GM21529 (cell line): ENCODE data around the gene MED29.

Experiments
- ATAC-seq: cut with Tn5 transposase; IDR thresholded peaks from one replicate; pipeline ENCODE4 v1.9.1; 2021; ENCODE audit not compliant: unreplicated experiment

Gene MED29

GRCh38 chr19:39397360-39398296 lies 6.5 kb downstream of the MED29 start:
- ATAC-seq = peak; percentile 48

- no peak for ATAC-seq
These were observed 7.2 kb downstream of the MED29 start for GRCh38 chr19:39398297-39398864.

DNA sequence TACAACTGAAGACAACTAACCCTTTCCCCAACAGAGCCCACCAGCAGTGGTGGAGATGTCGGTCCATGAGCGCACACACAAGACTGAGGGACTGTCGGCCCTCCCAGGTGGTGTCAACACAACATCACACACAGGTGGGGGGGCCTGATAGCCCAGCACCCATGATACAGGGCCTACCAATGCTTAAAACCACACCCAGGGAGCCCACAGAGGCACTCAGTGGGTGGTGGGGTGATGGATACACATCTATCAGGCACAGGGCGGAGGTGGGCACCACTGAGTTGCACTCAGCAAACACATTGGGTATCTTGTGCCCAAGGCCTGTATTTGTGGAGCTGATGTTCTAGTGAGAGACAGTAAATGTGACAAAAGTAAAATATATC lies 8.5 kb downstream of the MED29 start:
- no peak for ATAC-seq

DNA sequence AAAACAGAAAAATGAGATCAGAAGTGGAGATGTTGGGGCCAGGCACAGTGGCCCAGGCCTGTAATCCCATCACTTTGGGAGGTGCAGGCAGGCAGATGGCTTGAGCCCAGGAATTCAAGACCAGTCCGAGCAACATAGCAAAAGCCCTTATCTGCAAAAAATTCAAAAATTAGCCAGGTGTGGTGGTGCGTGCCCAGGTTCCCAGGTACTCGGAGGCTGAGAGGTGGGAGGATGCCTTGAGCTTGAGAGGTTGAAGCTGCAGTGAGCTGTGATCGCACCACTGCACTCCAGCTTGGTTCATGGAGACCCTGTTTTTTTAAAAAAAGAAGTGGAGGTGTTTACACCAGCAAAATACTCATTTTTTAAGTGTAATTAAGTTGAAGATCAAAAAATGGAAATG lies 8.9 kb downstream of the MED29 start:
- ATAC-seq = no peak

DNA sequence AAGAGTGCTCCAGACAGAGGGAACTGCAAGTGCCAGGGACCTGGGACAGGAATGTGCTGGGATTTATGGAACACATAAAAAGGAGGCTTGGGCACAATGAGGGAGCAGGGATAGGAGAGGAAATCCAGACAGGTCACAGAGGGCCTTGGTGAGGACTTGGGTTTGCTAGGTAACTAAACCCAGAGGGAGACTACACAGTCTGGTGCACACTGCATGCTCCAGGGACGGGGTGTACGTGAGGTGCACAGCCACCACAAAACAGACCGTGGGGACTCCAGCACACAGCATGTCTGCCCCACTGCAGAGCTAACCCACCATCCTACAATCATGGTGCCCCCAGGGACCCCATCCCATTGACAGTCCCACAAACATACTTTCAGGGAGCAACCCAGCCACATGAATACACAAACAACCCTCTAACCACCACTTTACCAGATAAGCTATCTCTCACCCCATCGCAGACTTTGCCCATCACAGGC lies 9.9 kb downstream of the MED29 start:
- ATAC-seq = no peak

GRCh38 chr19:39401549-39402345 lies 10.6 kb downstream of the MED29 start:
- no peak for ATAC-seq

DNA sequence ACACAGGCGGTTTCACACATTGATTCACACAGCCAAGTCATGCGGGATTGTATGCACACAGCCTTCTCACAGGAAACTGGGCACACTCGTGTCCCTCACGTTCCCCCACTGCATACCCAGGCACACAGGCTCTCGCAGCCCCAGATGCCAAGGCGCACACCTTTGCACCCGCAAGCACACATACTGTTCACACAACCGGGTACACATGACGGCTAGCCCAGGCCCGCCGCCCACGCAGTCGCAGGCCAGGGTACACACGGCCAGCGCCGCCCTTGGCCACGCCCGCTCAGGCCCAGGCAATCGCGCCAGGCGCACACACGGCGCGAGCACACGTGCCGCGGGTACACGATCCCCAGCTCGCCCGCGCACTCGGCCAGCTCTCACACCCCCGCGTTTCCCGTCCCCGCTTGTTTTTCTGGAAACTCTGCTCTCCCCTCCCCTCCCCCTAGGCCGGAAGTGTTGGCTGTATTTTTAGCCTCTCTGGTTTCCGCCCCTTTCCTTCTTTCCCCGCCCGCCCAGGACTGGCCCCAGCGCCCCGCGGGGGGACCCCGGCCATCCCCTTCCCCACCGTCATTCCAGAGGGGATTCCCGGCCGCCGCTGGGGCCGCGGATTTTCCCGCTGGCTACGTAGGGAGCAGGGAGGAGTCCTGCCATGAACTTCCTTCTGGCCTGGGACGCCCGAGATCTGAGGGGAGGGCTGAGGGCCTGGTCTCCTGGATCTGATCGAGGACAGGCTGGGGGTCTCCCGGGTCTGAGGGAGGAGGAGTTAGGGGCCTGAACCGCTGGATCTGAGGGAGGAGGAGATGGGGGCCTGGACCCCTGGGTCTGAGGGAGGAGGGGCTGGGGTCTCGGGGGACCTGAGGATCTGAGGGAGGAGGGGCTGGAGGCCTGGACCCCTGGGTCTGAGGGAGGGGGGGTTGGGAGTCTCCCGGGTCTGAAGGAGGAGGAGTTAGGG lies 11.4 kb downstream of the MED29 start:
- peak; percentile 18 for ATAC-seq

GRCh38 chr19:39403331-39404312 lies 12.4 kb downstream of the MED29 start:
- ATAC-seq = peak; percentile 16

- no peak for ATAC-seq
These were observed 14.2 kb downstream of the MED29 start for GRCh38 chr19:39405261-39405957.

- no peak for ATAC-seq
These were observed 14.9 kb downstream of the MED29 start for GRCh38 chr19:39405958-39406655.

- ATAC-seq = no peak
These were observed 15.7 kb downstream of the MED29 start, which contains the start of gene ZFP36 for GRCh38 chr19:39406656-39407409. ZFP36 (plus strand) TSS chr19:39406847; CDS start chr19:39406905, 58 bp downstream.

- ATAC-seq = no peak
These were observed 16.2 kb downstream of the MED29 start for GRCh38 chr19:39407410-39407659.

DNA sequence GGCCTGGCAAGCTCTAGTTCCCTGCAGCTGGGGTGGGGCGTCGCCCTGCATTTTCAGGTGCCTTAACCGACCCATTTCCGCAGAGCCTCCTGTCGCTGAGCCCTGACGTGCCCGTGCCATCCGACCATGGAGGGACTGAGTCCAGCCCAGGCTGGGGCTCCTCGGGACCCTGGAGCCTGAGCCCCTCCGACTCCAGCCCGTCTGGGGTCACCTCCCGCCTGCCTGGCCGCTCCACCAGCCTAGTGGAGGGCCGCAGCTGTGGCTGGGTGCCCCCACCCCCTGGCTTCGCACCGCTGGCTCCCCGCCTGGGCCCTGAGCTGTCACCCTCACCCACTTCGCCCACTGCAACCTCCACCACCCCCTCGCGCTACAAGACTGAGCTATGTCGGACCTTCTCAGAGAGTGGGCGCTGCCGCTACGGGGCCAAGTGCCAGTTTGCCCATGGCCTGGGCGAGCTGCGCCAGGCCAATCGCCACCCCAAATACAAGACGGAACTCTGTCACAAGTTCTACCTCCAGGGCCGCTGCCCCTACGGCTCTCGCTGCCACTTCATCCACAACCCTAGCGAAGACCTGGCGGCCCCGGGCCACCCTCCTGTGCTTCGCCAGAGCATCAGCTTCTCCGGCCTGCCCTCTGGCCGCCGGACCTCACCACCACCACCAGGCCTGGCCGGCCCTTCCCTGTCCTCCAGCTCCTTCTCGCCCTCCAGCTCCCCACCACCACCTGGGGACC lies 16.6 kb downstream of the MED29 start:
- no peak for ATAC-seq

DNA sequence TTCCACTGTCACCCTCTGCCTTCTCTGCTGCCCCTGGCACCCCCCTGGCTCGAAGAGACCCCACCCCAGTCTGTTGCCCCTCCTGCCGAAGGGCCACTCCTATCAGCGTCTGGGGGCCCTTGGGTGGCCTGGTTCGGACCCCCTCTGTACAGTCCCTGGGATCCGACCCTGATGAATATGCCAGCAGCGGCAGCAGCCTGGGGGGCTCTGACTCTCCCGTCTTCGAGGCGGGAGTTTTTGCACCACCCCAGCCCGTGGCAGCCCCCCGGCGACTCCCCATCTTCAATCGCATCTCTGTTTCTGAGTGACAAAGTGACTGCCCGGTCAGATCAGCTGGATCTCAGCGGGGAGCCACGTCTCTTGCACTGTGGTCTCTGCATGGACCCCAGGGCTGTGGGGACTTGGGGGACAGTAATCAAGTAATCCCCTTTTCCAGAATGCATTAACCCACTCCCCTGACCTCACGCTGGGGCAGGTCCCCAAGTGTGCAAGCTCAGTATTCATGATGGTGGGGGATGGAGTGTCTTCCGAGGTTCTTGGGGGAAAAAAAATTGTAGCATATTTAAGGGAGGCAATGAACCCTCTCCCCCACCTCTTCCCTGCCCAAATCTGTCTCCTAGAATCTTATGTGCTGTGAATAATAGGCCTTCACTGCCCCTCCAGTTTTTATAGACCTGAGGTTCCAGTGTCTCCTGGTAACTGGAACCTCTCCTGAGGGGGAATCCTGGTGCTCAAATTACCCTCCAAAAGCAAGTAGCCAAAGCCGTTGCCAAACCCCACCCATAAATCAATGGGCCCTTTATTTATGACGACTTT lies 17.4 kb downstream of the MED29 start:
- no peak for ATAC-seq

DNA sequence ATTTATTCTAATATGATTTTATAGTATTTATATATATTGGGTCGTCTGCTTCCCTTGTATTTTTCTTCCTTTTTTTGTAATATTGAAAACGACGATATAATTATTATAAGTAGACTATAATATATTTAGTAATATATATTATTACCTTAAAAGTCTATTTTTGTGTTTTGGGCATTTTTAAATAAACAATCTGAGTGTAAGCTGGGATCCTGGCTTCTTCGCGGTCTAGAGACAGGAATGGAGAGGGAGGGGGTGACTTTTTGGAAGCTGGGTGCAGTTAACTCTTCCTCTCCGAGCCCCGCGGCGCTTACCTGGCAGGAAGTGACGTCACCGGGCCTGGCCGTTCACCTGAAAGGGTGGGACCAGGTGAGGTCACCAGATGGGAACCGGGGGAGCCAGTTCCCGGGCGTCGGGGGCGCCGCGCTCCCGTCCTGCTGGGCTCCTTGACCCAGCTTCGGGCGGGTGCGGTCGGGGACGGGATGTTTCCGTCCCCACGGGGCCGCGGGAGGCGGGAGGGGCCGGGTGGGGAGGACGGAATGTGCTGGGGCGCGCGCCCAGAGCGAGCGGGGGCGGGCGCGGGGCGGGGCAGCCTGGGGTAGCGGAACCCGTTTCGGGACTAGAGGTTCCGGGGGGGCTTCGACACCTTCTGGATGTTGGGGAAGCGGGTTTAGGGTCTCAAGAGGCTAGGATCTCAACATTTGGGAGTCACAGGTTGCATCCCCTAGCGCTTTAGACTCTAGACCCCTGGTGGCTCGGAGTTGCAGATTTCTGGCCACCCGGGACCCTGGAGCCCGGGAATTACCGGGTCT lies 18.2 kb downstream of the MED29 start:
- no peak for ATAC-seq
